HL-60 (cell line): ENCODE measurements around the gene NOX5.

Experiments
- GABPA ChIP-seq: IDR thresholded peaks from 2 replicates; pipeline ENCODE4 v1.6.1; 2012; ENCODE audit warnings: low read depth
- POLR2AphosphoS5 ChIP-seq: IDR thresholded peaks from 2 replicates; pipeline ENCODE4 v1.6.1; 2012; ENCODE audit warnings: low read depth
- REST ChIP-seq: IDR thresholded peaks from 2 replicates; pipeline ENCODE4 v1.6.1; 2012; ENCODE audit warnings: low read depth; ENCODE audit not compliant: insufficient replicate concordance
- SPI1 ChIP-seq: IDR thresholded peaks from 2 replicates; pipeline ENCODE4 v1.6.1; 2012; ENCODE audit warnings: low read depth, mild to moderate bottlenecking, borderline replicate concordance
- TF ChIP-seq, protein P1 (sequence below): IDR thresholded peaks from one replicate; pipeline ENCODE4 v1.5.1; 2011; ENCODE audit warnings: low read length, control low read depth, inconsistent platforms; ENCODE audit not compliant: insufficient read depth

- TF ChIP-seq, protein P1, sequence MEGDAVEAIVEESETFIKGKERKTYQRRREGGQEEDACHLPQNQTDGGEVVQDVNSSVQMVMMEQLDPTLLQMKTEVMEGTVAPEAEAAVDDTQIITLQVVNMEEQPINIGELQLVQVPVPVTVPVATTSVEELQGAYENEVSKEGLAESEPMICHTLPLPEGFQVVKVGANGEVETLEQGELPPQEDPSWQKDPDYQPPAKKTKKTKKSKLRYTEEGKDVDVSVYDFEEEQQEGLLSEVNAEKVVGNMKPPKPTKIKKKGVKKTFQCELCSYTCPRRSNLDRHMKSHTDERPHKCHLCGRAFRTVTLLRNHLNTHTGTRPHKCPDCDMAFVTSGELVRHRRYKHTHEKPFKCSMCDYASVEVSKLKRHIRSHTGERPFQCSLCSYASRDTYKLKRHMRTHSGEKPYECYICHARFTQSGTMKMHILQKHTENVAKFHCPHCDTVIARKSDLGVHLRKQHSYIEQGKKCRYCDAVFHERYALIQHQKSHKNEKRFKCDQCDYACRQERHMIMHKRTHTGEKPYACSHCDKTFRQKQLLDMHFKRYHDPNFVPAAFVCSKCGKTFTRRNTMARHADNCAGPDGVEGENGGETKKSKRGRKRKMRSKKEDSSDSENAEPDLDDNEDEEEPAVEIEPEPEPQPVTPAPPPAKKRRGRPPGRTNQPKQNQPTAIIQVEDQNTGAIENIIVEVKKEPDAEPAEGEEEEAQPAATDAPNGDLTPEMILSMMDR: no peak
- TF ChIP-seq REST (no peak), GABPA (no peak), POLR2AphosphoS5 (no peak), SPI1 (no peak)
Observed at GRCh38 chr15:69068157-69068556, 53.7 kb downstream of the NOX5 start.
